ENCODE results near the gene NT5DC2.

Gene NT5DC2

DNA sequence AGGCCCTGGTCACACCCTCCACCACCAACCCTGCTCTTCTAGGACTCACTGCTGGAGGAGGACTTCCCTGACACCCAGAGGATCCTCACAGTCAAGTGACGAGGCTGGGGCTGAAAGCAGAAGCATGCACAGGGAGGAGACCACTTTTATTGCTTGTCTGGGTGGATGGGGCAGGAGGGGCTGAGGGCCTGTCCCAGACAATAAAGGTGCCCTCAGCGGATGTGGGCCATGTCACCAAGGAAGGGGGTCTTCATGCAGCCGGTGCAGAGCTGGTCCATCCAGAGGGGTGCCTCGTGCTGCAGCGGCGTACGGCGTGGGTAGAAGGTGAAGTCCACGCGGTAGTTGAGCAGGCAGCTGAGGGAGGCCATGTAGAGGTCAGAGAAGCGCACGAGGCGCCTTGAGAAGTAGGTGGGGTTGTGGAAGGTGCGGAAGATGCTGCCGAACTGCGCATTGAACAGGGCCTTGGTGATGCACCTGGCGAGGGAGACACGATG lies 9.4 kb downstream of the NT5DC2 start:
- no peak for DNase-seq

DNA sequence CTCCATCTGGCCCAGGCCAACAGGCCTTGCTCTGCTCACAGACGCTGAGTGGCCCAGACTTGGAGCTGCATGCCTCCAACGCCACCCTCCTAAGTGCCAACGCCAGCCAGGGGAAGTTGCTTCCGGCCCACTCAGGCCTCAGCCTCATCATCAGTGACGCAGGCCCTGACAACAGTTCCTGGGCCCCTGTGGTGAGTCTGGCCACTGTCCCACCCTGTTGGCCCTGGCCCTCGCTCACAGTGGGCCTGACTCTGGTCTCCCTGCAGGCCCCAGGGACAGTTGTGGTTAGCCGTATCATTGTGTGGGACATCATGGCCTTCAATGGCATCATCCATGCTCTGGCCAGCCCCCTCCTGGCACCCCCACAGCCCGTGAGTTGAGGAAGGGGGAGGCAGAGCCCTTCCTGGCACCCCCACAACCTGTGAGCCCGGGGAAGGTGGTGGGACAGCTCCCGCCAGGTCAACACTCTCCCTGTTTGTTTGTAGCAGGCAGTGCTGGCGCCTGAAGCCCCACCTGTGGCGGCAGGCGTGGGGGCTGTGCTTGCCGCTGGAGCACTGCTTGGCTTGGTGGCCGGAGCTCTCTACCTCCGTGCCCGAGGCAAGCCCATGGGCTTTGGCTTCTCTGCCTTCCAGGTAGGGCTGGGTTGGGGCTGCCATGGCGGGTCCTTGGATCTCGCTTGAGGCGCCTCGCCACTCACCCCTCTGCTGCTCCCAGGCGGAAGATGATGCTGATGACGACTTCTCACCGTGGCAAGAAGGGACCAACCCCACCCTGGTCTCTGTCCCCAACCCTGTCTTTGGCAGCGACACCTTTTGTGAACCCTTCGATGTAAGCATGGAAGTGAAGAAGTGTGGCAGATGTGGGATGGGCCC lies 10.0 kb downstream of the NT5DC2 start:
- DNase-seq = no peak

DNA sequence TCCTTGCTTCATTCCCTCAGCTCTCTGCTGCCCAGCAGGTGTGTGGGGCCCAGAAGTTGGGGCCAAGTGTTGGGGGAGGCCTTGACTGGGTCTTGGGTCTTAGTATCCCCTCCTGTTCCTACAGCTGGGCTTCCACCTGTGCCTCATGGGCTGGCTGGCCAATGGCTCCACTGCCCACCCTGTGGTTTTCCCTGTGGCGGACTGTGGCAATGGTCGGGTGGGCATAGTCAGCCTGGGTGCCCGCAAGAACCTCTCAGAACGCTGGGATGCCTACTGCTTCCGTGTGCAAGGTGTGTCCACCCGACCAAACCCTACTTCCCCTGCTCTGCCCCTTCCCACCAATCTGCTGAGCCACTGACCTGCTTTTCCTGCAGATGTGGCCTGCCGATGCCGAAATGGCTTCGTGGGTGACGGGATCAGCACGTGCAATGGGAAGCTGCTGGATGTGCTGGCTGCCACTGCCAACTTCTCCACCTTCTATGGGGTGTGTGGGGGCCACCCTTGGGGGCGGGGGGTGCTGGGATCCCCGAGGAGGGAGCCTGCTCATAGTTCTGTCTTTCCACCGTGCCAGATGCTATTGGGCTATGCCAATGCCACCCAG lies 10.9 kb downstream of the NT5DC2 start:
- no peak for DNase-seq

DNA sequence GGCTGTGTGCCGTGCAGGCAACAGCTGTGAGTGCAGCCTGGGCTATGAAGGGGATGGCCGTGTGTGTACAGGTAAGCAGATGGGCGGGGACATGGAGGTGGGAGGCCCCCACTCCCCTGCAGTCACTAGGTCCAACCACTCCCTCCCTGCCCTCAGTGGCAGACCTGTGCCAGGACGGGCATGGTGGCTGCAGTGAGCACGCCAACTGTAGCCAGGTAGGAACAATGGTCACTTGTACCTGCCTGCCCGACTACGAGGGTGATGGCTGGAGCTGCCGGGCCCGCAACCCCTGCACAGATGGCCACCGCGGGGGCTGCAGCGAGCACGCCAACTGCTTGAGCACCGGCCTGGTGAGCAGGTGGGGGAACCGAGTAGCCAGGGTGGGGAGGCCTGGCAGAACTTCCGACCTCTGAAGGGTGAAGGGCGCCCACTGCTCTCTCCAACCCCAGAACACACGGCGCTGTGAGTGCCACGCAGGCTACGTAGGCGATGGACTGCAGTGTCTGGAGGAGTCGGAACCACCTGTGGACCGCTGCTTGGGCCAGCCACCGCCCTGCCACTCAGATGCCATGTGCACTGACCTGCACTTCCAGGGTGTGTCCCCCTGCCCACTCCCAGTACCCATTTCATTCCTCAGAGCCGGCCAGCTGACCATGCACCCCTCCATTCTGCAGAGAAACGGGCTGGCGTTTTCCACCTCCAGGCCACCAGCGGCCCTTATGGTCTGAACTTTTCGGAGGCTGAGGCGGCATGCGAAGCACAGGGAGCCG lies 11.6 kb downstream of the NT5DC2 start:
- DNase-seq = no peak

DNA sequence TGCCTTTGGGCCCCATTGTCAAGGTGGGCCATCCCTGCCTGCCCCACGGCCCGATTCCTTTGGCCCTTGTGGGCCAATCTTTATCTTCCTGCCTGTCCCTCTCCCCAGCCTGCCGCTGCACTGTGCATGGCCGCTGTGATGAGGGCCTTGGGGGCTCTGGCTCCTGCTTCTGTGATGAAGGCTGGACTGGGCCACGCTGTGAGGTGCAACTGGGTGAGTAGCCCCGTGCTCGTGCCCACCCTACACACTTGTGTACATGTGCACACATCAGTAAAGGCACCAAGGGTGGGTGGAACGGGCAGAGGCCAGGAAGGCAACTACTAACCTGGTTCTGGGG lies 12.2 kb downstream of the NT5DC2 start:
- no peak for DNase-seq

DNA sequence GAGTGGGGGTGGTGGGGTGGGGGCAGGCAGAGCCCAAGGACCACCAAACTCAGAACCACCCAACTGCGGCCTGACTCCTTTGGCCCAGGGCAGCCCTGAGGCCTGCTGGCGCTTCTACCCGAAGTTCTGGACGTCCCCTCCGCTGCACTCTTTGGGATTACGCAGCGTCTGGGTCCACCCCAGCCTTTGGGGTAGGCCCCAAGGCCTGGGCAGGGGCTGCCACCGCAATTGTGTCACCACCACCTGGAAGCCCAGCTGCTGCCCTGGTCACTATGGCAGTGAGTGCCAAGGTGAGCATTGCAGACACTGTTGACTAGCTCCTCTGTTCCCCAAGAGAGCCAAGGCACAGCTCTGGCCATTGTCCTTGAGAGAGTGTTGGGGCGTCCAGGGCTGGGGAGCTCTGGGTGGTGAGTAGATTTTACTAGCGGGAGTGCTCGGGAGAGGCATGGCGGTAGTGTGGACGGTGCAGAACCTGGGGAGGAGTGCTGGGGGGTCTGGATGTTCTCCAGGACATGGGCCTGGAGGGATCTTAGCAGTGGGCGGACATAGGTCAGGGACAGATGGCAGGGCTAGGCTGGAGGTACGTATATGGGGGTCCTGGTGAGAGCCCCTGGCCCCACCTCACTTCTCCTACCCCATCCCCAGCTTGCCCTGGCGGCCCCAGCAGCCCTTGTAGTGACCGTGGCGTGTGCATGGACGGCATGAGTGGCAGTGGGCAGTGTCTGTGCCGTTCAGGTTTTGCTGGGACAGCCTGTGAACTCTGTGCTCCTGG lies 12.8 kb downstream of the NT5DC2 start:
- no peak for DNase-seq

DNA sequence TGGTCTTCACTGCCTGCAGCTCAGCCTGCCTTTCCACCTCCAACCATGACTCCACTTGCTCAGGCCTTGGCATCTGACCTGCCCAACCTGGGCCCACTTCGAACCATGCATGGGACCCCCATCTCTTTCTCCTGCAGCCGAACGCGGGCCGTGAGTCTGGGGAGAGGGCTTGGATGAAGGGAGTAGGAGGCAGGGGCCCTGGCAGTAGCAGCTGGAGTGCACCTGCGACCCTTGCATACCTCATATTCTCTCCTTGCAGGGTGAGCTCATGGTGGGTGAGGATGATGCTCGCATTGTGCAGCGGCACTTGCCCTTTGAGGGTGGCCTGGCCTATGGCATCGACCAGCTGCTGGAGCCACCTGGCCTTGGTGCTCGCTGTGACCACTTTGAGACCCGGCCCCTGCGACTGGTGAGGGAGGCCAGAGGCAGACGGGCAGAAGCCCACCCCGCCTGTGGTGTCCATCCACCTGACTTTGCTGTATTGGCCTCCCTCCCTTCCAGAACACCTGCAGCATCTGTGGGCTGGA lies 13.5 kb downstream of the NT5DC2 start:
- no peak for DNase-seq

DNA sequence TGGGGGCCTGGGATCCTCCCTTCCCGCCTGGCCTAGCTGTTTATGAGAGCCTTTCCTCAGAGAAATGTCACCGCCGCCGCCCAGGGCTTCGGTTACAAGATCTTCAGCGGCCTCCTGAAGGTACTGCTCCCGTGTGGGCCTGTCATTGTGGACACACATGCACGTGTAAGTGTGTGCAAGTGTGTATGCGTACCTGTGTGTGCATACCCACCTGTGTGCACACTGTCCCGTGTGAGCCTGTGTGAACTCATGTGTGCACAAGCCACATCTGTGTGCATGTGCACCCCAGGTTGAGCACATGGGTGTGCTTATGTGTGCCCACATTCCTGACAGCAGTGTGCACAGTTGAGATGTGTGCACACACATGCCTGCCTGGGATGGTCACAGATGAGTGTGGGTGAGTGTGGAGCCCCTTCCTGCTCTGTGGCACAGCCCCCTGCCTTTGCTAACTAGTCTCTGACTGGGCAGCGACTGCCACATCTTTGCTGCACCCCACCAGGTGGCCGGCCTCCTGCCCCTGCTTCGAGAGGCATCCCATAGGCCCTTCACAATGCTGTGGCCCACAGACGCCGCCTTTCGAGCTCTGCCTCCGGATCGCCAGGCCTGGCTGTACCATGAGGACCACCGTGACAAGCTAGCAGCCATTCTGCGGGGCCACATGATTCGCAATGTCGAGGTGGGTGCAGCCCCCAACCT lies 14.1 kb downstream of the NT5DC2 start:
- no peak for DNase-seq

DNA sequence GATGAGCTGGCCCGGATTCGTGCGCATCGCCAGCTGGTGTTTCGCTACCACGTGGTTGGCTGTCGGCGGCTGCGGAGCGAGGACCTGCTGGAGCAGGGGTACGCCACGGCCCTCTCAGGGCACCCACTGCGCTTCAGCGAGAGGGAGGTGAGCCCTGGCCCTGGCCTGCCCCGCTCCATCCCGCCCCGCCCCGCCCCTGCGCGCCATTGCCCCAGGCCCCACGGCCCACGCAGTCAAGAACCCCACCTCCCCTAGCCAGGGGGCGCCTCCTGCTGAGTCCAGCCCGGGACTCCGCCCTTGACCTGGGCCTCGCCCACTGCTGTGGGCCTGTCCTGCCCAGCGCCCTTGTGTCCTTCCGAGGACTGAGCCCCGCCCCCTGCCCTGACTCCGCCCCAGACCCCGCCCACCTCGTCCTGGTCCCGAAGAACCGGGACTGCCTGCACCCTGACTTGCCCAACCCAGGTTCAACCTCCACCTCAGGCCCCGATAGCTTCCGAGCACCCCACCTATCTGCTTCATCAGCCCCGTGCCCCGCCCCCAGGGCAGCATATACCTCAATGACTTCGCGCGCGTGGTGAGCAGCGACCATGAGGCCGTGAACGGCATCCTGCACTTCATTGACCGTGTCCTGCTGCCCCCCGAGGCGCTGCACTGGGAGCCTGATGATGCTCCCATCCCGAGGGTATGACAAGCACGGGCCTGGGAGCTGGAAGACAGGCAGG lies 14.8 kb downstream of the NT5DC2 start:
- no peak for DNase-seq

DNA sequence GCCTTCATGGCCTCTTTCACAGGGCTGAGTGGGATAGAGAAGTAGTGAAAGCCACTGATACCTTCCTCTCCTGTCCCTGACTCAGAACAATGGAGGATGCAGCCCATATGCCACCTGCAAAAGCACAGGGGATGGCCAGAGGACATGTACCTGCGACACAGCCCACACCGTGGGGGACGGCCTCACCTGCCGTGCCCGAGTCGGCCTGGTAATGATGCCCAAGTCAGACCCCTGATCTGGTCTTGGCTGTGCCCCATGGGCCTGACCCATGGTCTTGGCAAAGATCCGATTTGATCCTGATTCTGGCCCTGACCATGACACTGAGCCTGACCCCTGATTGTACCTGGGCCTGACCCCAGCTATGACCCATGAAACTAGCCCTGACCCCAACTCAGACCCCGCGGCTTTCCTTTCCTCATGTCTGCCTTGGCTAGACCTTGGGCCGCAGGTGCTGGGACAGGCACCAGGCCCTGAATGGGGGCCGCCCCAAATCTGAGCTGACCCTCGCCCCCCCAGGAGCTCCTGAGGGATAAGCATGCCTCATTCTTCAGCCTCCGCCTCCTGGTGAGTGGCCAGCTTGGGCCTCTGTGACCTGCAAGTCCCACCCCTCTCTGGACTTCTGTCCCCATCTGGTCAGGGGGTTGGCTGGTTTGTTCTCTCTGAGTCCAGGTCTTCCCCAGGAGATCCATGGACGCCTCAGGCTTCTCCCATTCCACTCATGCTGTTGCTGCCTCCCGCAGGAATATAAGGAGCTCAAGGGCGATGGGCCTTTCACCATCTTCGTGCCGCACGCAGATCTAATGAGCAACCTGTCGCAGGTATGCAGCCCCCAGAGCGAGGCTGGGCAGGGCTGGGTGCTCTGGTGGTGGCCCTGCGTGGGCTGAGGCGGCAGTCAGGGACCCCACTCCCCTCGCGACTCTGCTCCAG lies 15.6 kb downstream of the NT5DC2 start:
- DNase-seq = no peak

DNA sequence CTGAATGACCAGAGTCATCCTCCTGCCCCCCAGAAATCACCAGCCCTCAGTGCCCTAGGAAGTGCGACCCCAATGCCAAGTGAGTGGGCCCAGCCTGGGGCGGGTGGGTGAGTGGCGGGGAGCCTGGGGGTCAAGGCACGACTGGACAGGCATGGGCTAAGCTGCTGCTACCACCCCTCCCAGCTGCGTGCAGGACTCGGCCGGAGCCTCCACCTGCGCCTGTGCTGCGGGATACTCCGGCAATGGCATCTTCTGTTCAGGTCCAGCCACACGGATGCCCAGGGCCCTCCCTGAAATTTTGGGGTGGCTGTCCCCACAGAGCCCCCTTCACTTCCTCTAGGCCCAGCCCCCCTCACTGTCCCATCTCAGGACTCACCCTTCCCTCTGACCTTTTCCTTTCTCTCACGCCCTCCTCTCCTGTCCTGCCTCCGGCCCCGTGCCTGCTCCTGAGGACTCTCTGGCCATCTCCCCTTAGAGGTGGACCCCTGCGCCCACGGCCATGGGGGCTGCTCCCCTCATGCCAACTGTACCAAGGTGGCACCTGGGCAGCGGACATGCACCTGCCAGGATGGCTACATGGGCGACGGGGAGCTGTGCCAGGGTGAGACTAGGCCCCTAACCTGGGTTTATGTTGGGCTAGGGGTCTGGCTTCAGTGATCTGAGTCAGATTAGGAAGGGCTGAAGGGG lies 17.0 kb downstream of the NT5DC2 start:
- DNase-seq = no peak

DNA sequence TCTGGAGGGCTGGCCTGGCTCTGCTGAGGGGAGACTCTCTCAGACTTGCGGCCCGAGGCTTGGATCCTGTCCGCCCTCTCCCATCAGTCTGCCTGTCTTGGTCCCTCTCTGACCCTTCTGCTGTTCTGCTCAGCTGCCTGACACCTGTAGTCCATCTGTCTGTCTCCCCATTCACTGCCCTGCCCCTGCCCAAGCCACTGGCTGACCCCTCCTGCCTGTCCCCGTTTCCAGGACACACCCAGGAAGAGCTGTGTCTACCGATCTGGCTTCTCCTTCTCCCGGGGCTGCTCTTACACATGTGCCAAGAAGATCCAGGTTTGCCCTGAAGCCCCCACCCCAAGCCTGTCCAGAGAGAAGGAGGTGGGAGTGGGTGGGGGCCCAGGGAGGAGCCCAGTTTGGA lies 18.5 kb downstream of the NT5DC2 start:
- no peak for DNase-seq

DNA sequence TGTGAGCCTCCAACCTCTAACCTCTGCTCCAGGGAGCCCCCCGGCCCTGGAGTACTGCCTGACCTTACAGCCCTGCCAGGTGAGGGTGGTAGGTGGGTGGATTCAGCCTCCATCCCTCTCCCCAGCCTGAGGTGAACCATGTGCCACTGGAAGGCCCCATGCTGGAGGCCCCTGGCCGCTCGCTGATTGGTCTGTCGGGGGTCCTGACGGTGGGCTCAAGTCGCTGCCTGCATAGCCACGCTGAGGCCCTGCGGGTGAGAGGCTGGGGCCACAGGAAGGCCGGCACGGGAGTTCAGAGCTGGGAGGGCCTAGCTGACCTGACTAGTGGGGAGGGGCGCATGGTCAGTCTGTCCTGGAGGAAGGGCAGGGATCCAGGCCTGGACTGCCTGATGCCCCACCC lies 19.1 kb downstream of the NT5DC2 start:
- DNase-seq = no peak

DNA sequence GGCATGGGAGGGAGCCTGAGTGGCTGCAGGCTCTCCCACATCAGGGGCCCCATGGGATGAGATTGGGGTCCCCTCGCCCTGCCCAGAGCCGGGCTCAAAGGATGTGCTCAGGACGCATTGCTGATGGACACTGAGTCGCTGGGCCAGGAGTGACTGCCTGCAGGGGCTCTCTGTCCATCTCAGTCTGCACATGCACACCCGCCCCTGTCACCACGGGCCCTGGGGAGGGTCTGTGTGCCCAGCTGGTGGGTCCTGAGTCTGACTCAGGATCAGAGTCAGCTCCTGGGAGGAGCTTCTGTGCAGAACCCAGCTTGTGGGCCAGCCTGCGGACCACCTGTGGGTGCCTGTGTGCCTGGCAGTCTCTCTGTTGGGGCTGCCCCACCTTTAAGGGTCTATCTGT lies 20.4 kb downstream of the NT5DC2 start:
- DNase-seq = no peak

DNA sequence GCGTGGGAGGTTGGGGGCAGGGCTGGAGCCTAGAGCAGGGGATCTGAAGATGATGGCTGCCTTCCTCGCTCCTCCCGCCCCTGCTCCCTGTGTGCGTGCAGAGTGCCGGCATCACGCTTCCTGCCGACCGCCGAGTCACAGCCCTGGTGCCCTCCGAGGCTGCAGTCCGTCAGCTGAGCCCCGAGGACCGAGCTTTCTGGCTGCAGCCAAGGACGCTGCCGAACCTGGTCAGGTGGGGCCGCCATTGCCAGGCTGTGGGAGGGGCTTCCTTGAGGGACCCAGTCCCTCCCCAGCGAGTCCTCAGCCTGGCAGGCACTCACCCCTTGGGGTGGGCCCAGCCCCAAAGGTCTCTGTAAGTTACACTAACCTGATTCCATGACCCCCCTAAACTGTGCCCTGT lies 20.9 kb downstream of the NT5DC2 start:
- DNase-seq = no peak

DNA sequence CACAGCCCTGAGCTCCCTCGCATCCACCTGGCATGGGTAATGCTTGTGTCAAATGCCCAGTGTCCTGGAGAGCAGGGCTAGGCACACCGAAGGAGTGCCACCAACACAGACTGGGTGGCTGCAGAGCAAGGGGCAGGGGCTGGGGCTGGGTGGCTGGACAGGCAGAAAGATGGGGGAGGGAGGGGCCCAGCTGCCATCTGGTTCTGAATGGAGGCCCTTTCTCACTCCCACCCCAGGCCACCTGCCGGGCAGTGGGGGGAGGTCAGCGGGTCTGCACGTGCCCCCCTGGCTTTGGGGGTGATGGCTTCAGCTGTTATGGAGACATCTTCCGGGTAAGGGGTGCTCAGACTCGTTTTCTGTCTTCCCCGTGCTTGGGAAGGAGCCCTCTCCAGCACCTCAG lies 21.6 kb downstream of the NT5DC2 start:
- no peak for DNase-seq

DNA sequence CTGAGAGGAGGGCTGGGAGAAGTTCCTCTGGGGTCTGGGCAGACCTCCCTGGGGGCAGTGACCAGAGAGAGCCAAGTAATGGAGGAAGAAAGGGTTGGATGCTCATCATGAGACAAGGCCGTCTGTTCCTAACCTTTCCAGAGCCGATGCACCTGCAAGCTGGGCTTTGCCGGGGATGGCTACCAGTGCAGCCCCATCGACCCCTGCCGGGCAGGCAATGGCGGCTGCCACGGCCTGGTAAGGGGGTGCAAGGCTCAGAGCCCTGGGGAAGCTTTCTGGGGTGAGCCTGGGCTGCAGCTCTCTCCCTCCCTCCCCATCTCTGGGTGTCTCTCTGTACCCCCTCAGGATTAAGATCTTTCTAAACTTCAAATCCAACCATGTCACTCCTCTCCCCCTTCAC lies 22.1 kb downstream of the NT5DC2 start:
- DNase-seq = no peak

DNA sequence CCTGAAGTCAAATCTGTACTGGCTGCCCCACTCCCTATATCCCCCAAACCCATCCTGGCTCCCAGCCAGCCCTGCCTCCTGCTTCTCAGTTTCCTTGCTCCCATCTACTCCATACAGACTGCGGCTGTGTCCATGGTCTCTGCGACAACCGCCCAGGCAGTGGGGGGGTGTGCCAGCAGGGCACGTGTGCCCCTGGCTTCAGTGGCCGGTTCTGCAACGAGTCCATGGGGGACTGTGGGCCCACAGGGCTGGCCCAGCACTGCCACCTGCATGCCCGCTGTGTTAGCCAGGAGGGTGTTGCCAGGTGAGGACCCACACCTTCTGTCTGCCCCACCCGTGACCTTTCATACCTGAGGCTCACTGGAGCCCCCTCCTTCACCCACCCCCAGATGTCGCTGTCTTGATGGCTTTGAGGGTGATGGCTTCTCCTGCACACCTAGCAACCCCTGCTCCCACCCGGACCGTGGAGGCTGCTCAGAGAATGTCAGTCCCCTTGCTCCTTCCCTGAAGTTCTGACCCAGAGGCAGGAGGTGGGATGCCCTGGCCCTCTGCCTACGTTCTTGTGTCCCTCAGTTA lies 23.8 kb downstream of the NT5DC2 start:
- no peak for DNase-seq

DNA sequence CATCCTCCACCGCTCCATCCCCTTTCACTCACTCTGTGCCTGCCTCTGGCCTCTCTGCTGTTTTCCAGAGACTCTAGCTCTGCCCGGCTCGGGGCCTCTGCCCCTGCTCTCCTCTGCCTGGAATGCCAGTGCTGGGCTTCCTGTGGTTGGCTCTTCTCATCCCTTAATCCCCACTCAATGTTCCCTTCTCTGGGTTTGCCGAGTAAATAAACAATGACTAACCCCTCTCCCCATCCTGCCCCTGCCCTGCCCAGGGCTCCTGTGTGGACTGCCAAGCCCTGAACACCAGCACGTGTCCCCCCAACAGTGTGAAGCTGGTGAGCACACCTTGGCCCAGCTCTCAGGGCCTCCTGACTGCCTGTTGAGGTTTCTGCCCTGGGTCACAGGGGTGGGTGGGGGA lies 26.3 kb downstream of the NT5DC2 start:
- DNase-seq = no peak
